K562 (cell line): ENCODE results near the gene RNF41.

Source experiments
- CBX3 ChIP-seq, 2 experiments: IDR thresholded peaks; 1 replicate in 1 of 2; 2 replicates in 1 of 2; pipeline ENCODE4 v1.6.1; 2012; ENCODE audit warnings: inconsistent platforms in 2 of 2, low read length in 2 of 2, borderline replicate concordance in 1 of 2, control low read depth in 1 of 2
- GTF2F1 ChIP-seq: IDR thresholded peaks from 2 replicates; pipeline ENCODE4 v1.6.1; 2011; ENCODE audit warnings: low read depth, low read length, improper control_type of control experiment
- NFXL1 ChIP-seq: fragments of 450-650 bp; formaldehyde crosslinking; IDR thresholded peaks from 2 replicates; pipeline ENCODE4 v1.4.0; 2021; ENCODE audit warnings: mild to moderate bottlenecking
- RERE ChIP-seq: sonication (generic); formaldehyde crosslinking; IDR thresholded peaks from 2 replicates; pipeline ENCODE4 v1.8.0; 2023; ENCODE audit warnings: missing genetic modification reagents, mild to moderate bottlenecking, borderline replicate concordance
- TEAD2 ChIP-seq: fragments of 450-650 bp; IDR thresholded peaks from 2 replicates; pipeline ENCODE4 v1.6.1; 2016; ENCODE audit warnings: missing genetic modification characterization, control low read depth, missing compliant biosample characterization
- ZNF398 ChIP-seq: fragments of 250-450 bp; sonication (Bioruptor Pico); IDR thresholded peaks from 2 replicates; pipeline ENCODE4 v1.8.0; 2021; ENCODE audit warnings: moderate library complexity, mild to moderate bottlenecking, inconsistent platforms

GRCh38 chr12:56188131-56188777 is 33.5 kb downstream of the RNF41 start:
- TF ChIP-seq ZNF398 (CRISPR knock-in tag) = no peak
- TF ChIP-seq RERE = no peak
- TF ChIP-seq TEAD2 (tag) = no peak
- TF ChIP-seq NFXL1 (CRISPR knock-in tag) = no peak
- no peak for TF ChIP-seq GTF2F1
- no peak for TF ChIP-seq CBX3 (IDR thresholded peaks at IDR 0.05; ENCODE audit: borderline replicate concordance in 1 of 2, low read length in 2 of 2)
